Smooth muscle cell (in vitro differentiated cells): Measurements from ENCODE around the gene DLGAP1. TPM values are rescaled to one million over a fixed set of nuclear protein-coding genes. Genes with fewer than 3 reads are reported as not detected.

Source experiments
- DNase-seq: peaks from one replicate; lab custom pipeline; 2025; ENCODE audit not compliant: unreplicated experiment; lab: John Stamatoyannopoulos, UW
- H2AFZ ChIP-seq: fragments of 200-600 bp; sonication (generic); 2 replicates; pipeline ENCODE4 v1.6.0; 2016; ENCODE audit warnings: antibody characterized with exemption, low read depth, mild to moderate bottlenecking
- H3F3A ChIP-seq: fragments of 200-600 bp; sonication (generic); 2 replicates; pipeline ENCODE4 v1.6.0; 2017; ENCODE audit warnings: antibody characterized with exemption, low read depth
- H3K27ac ChIP-seq: fragments of 200-600 bp; sonication (generic); 2 replicates; pipeline ENCODE4 v1.5.1; 2016; ENCODE audit warnings: low read depth, mild to moderate bottlenecking
- H3K27me3 ChIP-seq: fragments of 200-600 bp; sonication (generic); 2 replicates; pipeline ENCODE4 v1.6.1; 2016; ENCODE audit warnings: low read depth, mild to moderate bottlenecking
- H3K36me3 ChIP-seq: fragments of 200-600 bp; sonication (generic); 2 replicates; pipeline ENCODE4 v1.5.1; 2016; ENCODE audit warnings: low read depth
- H3K4me1 ChIP-seq: fragments of 200-600 bp; sonication (generic); 2 replicates; pipeline ENCODE4 v1.5.1; 2016; ENCODE audit warnings: low read depth
- H3K4me2 ChIP-seq: fragments of 200-600 bp; sonication (generic); 2 replicates; pipeline ENCODE4 v1.6.0; 2016; ENCODE audit warnings: mild to moderate bottlenecking
- H3K4me3 ChIP-seq: fragments of 200-600 bp; sonication (generic); 2 replicates; pipeline ENCODE4 v1.5.1; 2016; ENCODE audit warnings: mild to moderate bottlenecking
- H3K79me2 ChIP-seq: fragments of 200-600 bp; sonication (generic); 2 replicates; pipeline ENCODE4 v1.6.0; 2016; ENCODE audit warnings: low read depth, mild to moderate bottlenecking
- H3K9ac ChIP-seq: fragments of 200-600 bp; sonication (generic); 2 replicates; pipeline ENCODE4 v1.6.0; 2016; ENCODE audit warnings: low read depth
- H3K9me3 ChIP-seq: fragments of 200-600 bp; sonication (generic); replicated peaks from 2 replicates; pipeline ENCODE4 v1.5.1; 2016; ENCODE audit warnings: low read depth
- H4K20me1 ChIP-seq: fragments of 200-600 bp; sonication (generic); 2 replicates; pipeline ENCODE4 v1.6.0; 2016; ENCODE audit warnings: low read depth
- CTCF ChIP-seq: fragments of 200-600 bp; sonication (generic); IDR thresholded peaks from 2 replicates; pipeline ENCODE4 v1.5.1; 2017; ENCODE audit warnings: borderline replicate concordance, mild to moderate bottlenecking, antibody characterized with exemption; ENCODE audit not compliant: insufficient read depth, poor library complexity, severe bottlenecking
- WGBS: methylation state at CpG from one replicate; pipeline ENCODE4 v1.1.7; 2016; ENCODE audit warnings: low lambda C conversion rate; 5-methylcytosine and 5-hydroxymethylcytosine counted together
- polyA plus RNA-seq: library from polyadenylated mRNA; unstranded; fragments of >200 nt; fragmentation: Nextera tagmentation; extraction: Ambion mirVana; gene quantifications from 2 replicates; pipeline ENCODE4 v1.2.1, GENCODE V29; 2016
- total RNA-seq: library from RNA; depleted of rRNA; stranded (reverse); fragments of >200 nt; gene quantifications from 2 replicates; pipeline ENCODE4 v1.2.3, GENCODE V29; 2014

The DLGAP1 gene
- total and polyA plus RNA-seq, 2 experiments from 2014 or later = 2.6 to 11.3 TPM

GRCh38 chr18:3682061-3682460, 773.0 kb downstream of the DLGAP1 start:
- H3K4me3 ChIP-seq = no peak overlapping the region
- H3K9me3 ChIP-seq = no peaks in the 10 kb centered on the region
- no peaks in the 10 kb centered on the region for H3K79me2 ChIP-seq
- no peak overlapping the region for H2AFZ ChIP-seq
- no peaks in the 10 kb centered on the region for H3K36me3 ChIP-seq
- no peak for TF ChIP-seq CTCF
- no peaks in the 10 kb centered on the region for H4K20me1 ChIP-seq
- no peak overlapping the region for H3K9ac ChIP-seq
- no peaks in the 10 kb centered on the region for H3K27me3 ChIP-seq
- no peaks in the 10 kb centered on the region for H3F3A ChIP-seq
- 89% methylated on average over 3 of the region's 3 CpGs for WGBS
- DNase-seq = no peak
- no peak overlapping the region for H3K4me2 ChIP-seq
- H3K4me1 ChIP-seq = no peaks in the 10 kb centered on the region
- no peak overlapping the region for H3K27ac ChIP-seq

DNA sequence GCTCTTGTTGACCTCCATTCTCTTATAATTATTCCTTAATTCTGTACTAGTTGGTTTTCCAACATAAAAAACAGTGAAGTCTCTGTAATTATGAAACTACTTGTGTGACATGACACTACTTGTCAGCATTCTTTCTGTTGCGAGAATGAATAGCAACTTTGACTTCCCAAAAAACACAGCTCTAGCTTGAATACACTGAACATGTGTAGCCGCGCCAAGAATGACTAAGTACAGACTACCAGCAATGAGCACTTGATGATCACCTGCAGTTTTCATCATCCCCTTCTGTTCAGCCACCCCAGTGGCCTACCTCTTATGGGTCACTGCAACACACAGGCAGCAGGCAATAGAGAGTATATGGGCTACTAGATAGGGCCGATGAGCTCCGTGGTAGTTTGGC, 775.9 kb downstream of the DLGAP1 start:
- Histone ChIP-seq H3K79me2 (no peaks in the 10 kb centered on the region), H3K27ac (no peak overlapping the region), H3K4me3 (no peak overlapping the region), H3K4me1 (no peaks in the 10 kb centered on the region), H4K20me1 (no peaks in the 10 kb centered on the region), H3K4me2 (no peak overlapping the region), H3K27me3 (no peaks in the 10 kb centered on the region), H3K9me3 (no peaks in the 10 kb centered on the region), H2AFZ (no peak overlapping the region), H3K36me3 (no peaks in the 10 kb centered on the region), H3K9ac (no peak overlapping the region), H3F3A (no peaks in the 10 kb centered on the region)
- WGBS = 82% methylated on average over 5 of the region's 5 CpGs
- no peak for DNase-seq
- TF ChIP-seq CTCF = no peak

- TF ChIP-seq CTCF = no peak
- Histone ChIP-seq H3K4me2 (no peak overlapping the region), H4K20me1 (no peaks in the 10 kb centered on the region), H3K4me3 (no peak overlapping the region), H3K79me2 (no peaks in the 10 kb centered on the region), H3K27me3 (no peaks in the 10 kb centered on the region), H2AFZ (no peak overlapping the region), H3K27ac (no peak overlapping the region), H3K9me3 (no peaks in the 10 kb centered on the region), H3K4me1 (no peaks in the 10 kb centered on the region), H3K36me3 (no peaks in the 10 kb centered on the region), H3K9ac (no peak overlapping the region), H3F3A (no peaks in the 10 kb centered on the region)
- no peak for DNase-seq
- 97% methylated on average over 8 of the region's 8 CpGs for WGBS
These were observed 779.1 kb downstream of the DLGAP1 start for GRCh38 chr18:3675994-3676393.

DNA sequence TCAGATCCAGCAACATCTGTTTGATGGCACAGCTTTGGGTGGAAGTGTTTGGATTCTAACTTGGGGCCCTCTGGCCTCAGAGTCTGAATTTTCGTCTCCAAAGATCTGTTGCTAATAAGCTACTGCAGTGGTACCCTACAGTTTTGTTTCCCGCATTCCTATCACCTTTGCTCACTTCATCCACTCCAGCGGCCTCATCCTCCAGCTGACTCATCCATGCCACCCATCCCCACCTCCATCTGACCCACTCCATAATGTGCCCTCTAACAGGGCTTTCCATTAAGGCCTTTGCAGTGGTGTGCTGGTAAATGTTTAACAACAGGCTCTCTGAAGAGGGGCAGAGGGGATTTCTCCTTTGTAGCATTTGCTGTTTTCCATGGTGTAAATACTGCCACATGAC, 779.7 kb downstream of the DLGAP1 start:
- DNase-seq = no peak
- Histone ChIP-seq H2AFZ (no peak overlapping the region), H3K4me2 (no peak overlapping the region), H3K9ac (no peak overlapping the region), H3K36me3 (no peaks in the 10 kb centered on the region), H3K27ac (no peak overlapping the region), H3K4me1 (no peaks in the 10 kb centered on the region), H3K27me3 (no peaks in the 10 kb centered on the region), H3K9me3 (no peaks in the 10 kb centered on the region), H3F3A (no peaks in the 10 kb centered on the region), H3K4me3 (no peak overlapping the region), H4K20me1 (no peaks in the 10 kb centered on the region), H3K79me2 (no peaks in the 10 kb centered on the region)
- 73% methylated on average over 3 of the region's 3 CpGs for WGBS
- TF ChIP-seq CTCF = no peak
